GM12878 (cell line): ENCODE results near the gene TMEM135. TPM values are rescaled to one million over a fixed set of nuclear protein-coding genes. Genes with fewer than 3 reads are reported as not detected.

Experiments
- ATAC-seq: fragments of 200-7000 bp; cut with Tn5 transposase; 3 replicates; pipeline ENCODE4 v1.9.1; 2020; ENCODE audit warnings: mild to moderate bottlenecking, moderate library complexity
- BruUV-seq: library from RNA; stranded (reverse); fragments of 400-500 nt; replicated peaks from 2 replicates; lab custom pipeline; 2021; lab: Mats Ljungman, UMichigan
- CTCF ChIA-PET: fragments of 300-600 bp; sonication (Branson Sonifier 250); formaldehyde crosslinking; extraction: SDS; loops from one replicate; lab custom pipeline; 2021; ENCODE audit warnings: inconsistent platforms; lab: Yijun Ruan, JAX
- POLR2A ChIA-PET: fragments of 350-600 bp; formaldehyde crosslinking; extraction: SDS; loops from one replicate; lab custom pipeline; 2021; ENCODE audit warnings: inconsistent platforms; lab: Charles Lee
- RAD21 ChIA-PET: fragments of 300-600 bp; sonication (Branson Sonifier 250); formaldehyde crosslinking; loops from one replicate; lab custom pipeline; 2023; ENCODE audit warnings: antibody characterized with exemption; ENCODE audit not compliant: unreplicated experiment; lab: Charles Lee
- SMC1A ChIA-PET: fragments of 300-600 bp; sonication (Branson Sonifier 250); formaldehyde crosslinking; loops from one replicate; lab custom pipeline; 2023; ENCODE audit not compliant: unreplicated experiment, uncharacterized antibody; lab: Charles Lee
- DNase-seq: peaks from one replicate; pipeline ENCODE4 v3.0.0-alpha.2; 2011; ENCODE audit warnings: low read depth, low spot score
- FAIRE-seq: peaks from 3 replicates; lab custom pipeline; 2011; peaks lifted over from hg19 to GRCh38; lab: Jason Lieb, UNC
- H2AFZ ChIP-seq: 2 replicates; pipeline ENCODE4 v1.6.0; 2011; ENCODE audit warnings: low read depth, low read length, control low read depth; ENCODE audit not compliant: control insufficient read depth
- H3K27ac ChIP-seq: 2 replicates; pipeline ENCODE4 v1.5.1; 2011; ENCODE audit warnings: control low read depth; ENCODE audit not compliant: control insufficient read depth, insufficient read depth
- H3K27me3 ChIP-seq, 2 experiments: replicated peaks in 1 of 2; 2 replicates each; pipeline versions ENCODE4 v1.6.0 to v1.6.1; 2011; ENCODE audit warnings: low read length in 1 of 2; ENCODE audit not compliant: control insufficient read depth in 2 of 2, insufficient read depth in 2 of 2
- H3K36me3 ChIP-seq, 2 experiments: 2 replicates each; pipeline ENCODE4 v1.5.1; 2011; ENCODE audit warnings: low read length in 1 of 2; ENCODE audit not compliant: control insufficient read depth in 2 of 2, insufficient read depth in 2 of 2
- H3K4me1 ChIP-seq: 2 replicates; pipeline ENCODE4 v1.6.1; 2011; ENCODE audit warnings: mild to moderate bottlenecking, low read length, moderate library complexity, mixed read lengths; ENCODE audit not compliant: control insufficient read depth, insufficient read depth
- H3K4me2 ChIP-seq: 2 replicates; pipeline ENCODE4 v1.6.0; 2011; ENCODE audit warnings: control low read depth; ENCODE audit not compliant: control insufficient read depth, insufficient read depth
- H3K4me3 ChIP-seq: fragments of 200-600 bp; sonication (generic); 2 replicates; pipeline ENCODE4 v1.5.1; 2016
- H3K79me2 ChIP-seq: 2 replicates; pipeline ENCODE4 v1.6.0; 2011; ENCODE audit warnings: low read length; ENCODE audit not compliant: control insufficient read depth, insufficient read depth
- H3K9ac ChIP-seq: 2 replicates; pipeline ENCODE4 v1.8.0; 2011; ENCODE audit warnings: low read length, control low read depth, mixed read lengths; ENCODE audit not compliant: control insufficient read depth, insufficient read depth
- H3K9me3 ChIP-seq: replicated peaks from 3 replicates; pipeline ENCODE4 v1.5.1; 2011; ENCODE audit warnings: mild to moderate bottlenecking, low read length; ENCODE audit not compliant: control insufficient read depth, insufficient read depth
- H4K20me1 ChIP-seq: 2 replicates; pipeline ENCODE4 v1.6.0; 2011; ENCODE audit not compliant: control insufficient read depth, insufficient read depth
- BMI1 ChIP-seq: fragments of 450-650 bp; IDR thresholded peaks from 2 replicates; pipeline ENCODE4 v1.6.1; 2016; ENCODE audit warnings: mild to moderate bottlenecking, moderate library complexity, borderline replicate concordance
- CEBPB ChIP-seq, 2 experiments: fragments of 150-350 bp in 1 of 2; IDR thresholded peaks; 2 replicates each; pipeline ENCODE4 v1.6.1; 2012 to 2014; ENCODE audit warnings: low read depth in 2 of 2, low read length in 2 of 2, borderline replicate concordance in 1 of 2, inconsistent platforms in 1 of 2
- CHD1 ChIP-seq: IDR thresholded peaks from 2 replicates; pipeline ENCODE4 v1.6.1; 2012; ENCODE audit warnings: low read depth, low read length, improper control_type of control experiment
- GABPA ChIP-seq: IDR thresholded peaks from 2 replicates; pipeline ENCODE4 v1.6.1; 2014; ENCODE audit warnings: antibody characterized with exemption, low read depth, mild to moderate bottlenecking, inconsistent platforms
- JUND ChIP-seq: IDR thresholded peaks from 2 replicates; pipeline ENCODE4 v1.6.1; 2012; ENCODE audit warnings: low read depth, mild to moderate bottlenecking, low read length, improper control_type of control experiment, moderate library complexity
- MLLT1 ChIP-seq: fragments of 450-650 bp; IDR thresholded peaks from 2 replicates; pipeline ENCODE4 v1.6.1; 2016; ENCODE audit warnings: mild to moderate bottlenecking
- MYB ChIP-seq: fragments of 150-350 bp; IDR thresholded peaks from 2 replicates; pipeline ENCODE4 v1.6.1; 2014; ENCODE audit warnings: mild to moderate bottlenecking, low read depth, low read length, borderline replicate concordance
- MYC ChIP-seq: IDR thresholded peaks from 2 replicates; pipeline ENCODE4 v1.6.1; 2011; ENCODE audit warnings: mild to moderate bottlenecking, low read length, moderate library complexity, inconsistent platforms; ENCODE audit not compliant: insufficient read depth, insufficient replicate concordance, insufficient read length, severe bottlenecking
- NFIC ChIP-seq: IDR thresholded peaks from 2 replicates; pipeline ENCODE4 v1.6.1; 2012; ENCODE audit warnings: low read depth, mild to moderate bottlenecking, inconsistent platforms, low read length, moderate library complexity
- PBX3 ChIP-seq: IDR thresholded peaks from 2 replicates; pipeline ENCODE4 v1.6.1; 2011; ENCODE audit warnings: mild to moderate bottlenecking, low read depth, low read length, moderate library complexity; ENCODE audit not compliant: insufficient replicate concordance
- POU2F2 ChIP-seq: IDR thresholded peaks from 3 replicates; pipeline ENCODE4 v1.6.1; 2011; ENCODE audit warnings: low read depth, mild to moderate bottlenecking, low read length, borderline replicate concordance
- TAF1 ChIP-seq: IDR thresholded peaks from 2 replicates; pipeline ENCODE4 v1.6.1; 2011; ENCODE audit warnings: mild to moderate bottlenecking, low read depth, low read length, borderline replicate concordance
- ZBTB33 ChIP-seq: fragments of 450-650 bp; IDR thresholded peaks from 2 replicates; pipeline ENCODE4 v1.6.1; 2017; ENCODE audit warnings: mild to moderate bottlenecking
- in situ Hi-C: fragments of 300-500 bp; cut with MboI; formaldehyde crosslinking; loops from 9 replicates; pipeline ENCODE4 v1.14.3; 2018; ENCODE audit warnings: mixed read lengths
- intact Hi-C: fragments of 100-400 bp; cut with micrococcal nuclease; formaldehyde crosslinking; loops from one replicate; pipeline ENCODE4 v1.14.2; 2022; ENCODE audit not compliant: unreplicated experiment
- polyA plus RNA-seq, 11 experiments: library from polyadenylated mRNA; depleted of rRNA in 4 of 11; unstranded in 6 of 11; stranded (reverse) in 5 of 11; fragments of >200 nt; fragmentation: Nextera tagmentation in 4 of 11; fragmentation: Illumina TruSeq in 1 of 11; extraction: Ambion mirVana in 4 of 11; extraction: Trizol in 1 of 11; gene quantifications; 1 replicate in 1 of 11; 2 replicates in 10 of 11; pipeline versions ENCODE4 v1.2.1 to v1.2.3, GENCODE V29; 2011 to 2016; ENCODE audit warnings: inconsistent platforms in 2 of 11, missing spikeins in 2 of 11, low read depth in 1 of 11
- total RNA-seq, 4 experiments: library from RNA; depleted of rRNA in 3 of 4; stranded (reverse); fragments of >200 nt in 3 of 4; fragmentation: Illumina TruSeq in 1 of 4; extraction: Trizol in 1 of 4; gene quantifications; 2 replicates each; pipeline versions ENCODE4 v1.2.1 to v1.2.3, GENCODE V29; 2013 to 2021
- TF ChIP-seq, protein P1 (sequence below): fragments of 450-650 bp; IDR thresholded peaks from 2 replicates; pipeline ENCODE4 v1.6.1; 2017; ENCODE audit warnings: mild to moderate bottlenecking, moderate library complexity

The TMEM135 gene
- total and polyA plus RNA-seq, 10 of the 15 experiments (the other 5 are each of a cell fraction or from before 2014, with no cell fraction given) = 7.2 to 117 (median 12.9) TPM

DNA sequence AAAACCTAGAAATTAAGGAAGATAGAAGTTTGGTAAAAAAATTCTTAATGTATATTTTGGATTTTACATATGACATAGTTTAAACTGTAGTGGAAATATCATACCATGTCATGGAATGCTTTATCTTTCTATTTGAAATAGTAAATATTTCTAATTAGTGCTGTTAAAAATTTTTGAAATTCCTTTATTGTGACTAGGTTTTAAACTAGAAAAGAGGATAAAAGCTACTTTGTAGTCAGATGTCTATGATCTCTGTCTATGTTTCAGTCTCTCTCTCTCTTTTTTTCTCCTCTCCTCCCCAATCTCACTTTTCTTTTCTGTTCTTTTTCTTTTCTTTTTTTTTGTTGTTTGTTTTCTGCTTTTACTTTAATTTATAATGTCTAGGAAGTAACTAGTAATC is 226.2 kb downstream of the TMEM135 start:
- H3K27ac ChIP-seq = no peak overlapping the region
- in situ Hi-C loops = no loop called here
- no peak overlapping the region for H3K4me3 ChIP-seq
- no peaks in the 10 kb centered on the region for H4K20me1 ChIP-seq
- H3K36me3 ChIP-seq = no peaks in the 10 kb centered on the region
- H3K4me2 ChIP-seq = no peak overlapping the region
- H3K9ac ChIP-seq = no peak overlapping the region
- H2AFZ ChIP-seq = no peak overlapping the region
- DNase-seq (no peak), ATAC-seq (no peak), FAIRE-seq (no peak)
- ChIA-PET CTCF (no interaction called here), SMC1A (interaction anchor here (1.2 kb wide), 1 partner anchor 9 kb away, joined by 4 read pairs; no protein-coding TSS in a partner anchor), RAD21 (no interaction called here), POLR2A (no interaction called here)
- H3K9me3 ChIP-seq = no peaks in the 10 kb centered on the region
- H3K27me3 ChIP-seq = no peaks in the 10 kb centered on the region
- intact Hi-C loops = no loop called here
- H3K4me1 ChIP-seq = no peaks in the 10 kb centered on the region
- no TSS peak for BruUV-seq
- no peaks in the 10 kb centered on the region for H3K79me2 ChIP-seq
- no peak for TF ChIP-seq MYC
- TF ChIP-seq MYB = no peak
- TF ChIP-seq MLLT1 = no peak
- TF ChIP-seq GABPA = no peak
- no peak for TF ChIP-seq BMI1
- TF ChIP-seq TAF1 = no peak
- no peak for TF ChIP-seq JUND
- TF ChIP-seq CHD1 = no peak
- TF ChIP-seq, protein P1, sequence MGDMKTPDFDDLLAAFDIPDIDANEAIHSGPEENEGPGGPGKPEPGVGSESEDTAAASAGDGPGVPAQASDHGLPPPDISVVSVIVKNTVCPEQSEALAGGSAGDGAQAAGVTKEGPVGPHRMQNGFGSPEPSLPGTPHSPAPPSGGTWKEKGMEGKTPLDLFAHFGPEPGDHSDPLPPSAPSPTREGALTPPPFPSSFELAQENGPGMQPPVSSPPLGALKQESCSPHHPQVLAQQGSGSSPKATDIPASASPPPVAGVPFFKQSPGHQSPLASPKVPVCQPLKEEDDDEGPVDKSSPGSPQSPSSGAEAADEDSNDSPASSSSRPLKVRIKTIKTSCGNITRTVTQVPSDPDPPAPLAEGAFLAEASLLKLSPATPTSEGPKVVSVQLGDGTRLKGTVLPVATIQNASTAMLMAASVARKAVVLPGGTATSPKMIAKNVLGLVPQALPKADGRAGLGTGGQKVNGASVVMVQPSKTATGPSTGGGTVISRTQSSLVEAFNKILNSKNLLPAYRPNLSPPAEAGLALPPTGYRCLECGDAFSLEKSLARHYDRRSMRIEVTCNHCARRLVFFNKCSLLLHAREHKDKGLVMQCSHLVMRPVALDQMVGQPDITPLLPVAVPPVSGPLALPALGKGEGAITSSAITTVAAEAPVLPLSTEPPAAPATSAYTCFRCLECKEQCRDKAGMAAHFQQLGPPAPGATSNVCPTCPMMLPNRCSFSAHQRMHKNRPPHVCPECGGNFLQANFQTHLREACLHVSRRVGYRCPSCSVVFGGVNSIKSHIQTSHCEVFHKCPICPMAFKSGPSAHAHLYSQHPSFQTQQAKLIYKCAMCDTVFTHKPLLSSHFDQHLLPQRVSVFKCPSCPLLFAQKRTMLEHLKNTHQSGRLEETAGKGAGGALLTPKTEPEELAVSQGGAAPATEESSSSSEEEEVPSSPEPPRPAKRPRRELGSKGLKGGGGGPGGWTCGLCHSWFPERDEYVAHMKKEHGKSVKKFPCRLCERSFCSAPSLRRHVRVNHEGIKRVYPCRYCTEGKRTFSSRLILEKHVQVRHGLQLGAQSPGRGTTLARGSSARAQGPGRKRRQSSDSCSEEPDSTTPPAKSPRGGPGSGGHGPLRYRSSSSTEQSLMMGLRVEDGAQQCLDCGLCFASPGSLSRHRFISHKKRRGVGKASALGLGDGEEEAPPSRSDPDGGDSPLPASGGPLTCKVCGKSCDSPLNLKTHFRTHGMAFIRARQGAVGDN = no peak
- TF ChIP-seq CEBPB (IDR thresholded peaks at IDR 0.05; ENCODE audit: borderline replicate concordance in 1 of 2, low read depth in 2 of 2, low read length in 2 of 2) = no peak
- TF ChIP-seq POU2F2 = no peak
- no peak for TF ChIP-seq NFIC
- no peak for TF ChIP-seq PBX3
- TF ChIP-seq ZBTB33 = no peak
